HepG2 (cell line): ENCODE data around the gene VAC14. TPM values are rescaled to one million over a fixed set of nuclear protein-coding genes. Genes with fewer than 3 reads are reported as not detected.

Source experiments
- ADNP ChIP-seq: sonication (generic); formaldehyde crosslinking; IDR thresholded peaks from 2 replicates; pipeline ENCODE4 v1.4.0; 2020; ENCODE audit warnings: missing genetic modification reagents
- ELF3 ChIP-seq: IDR thresholded peaks from 2 replicates; pipeline ENCODE4 v1.6.1; 2016; ENCODE audit warnings: missing genetic modification reagents, missing compliant biosample characterization
- EP300 ChIP-seq, 3 experiments: sonication (generic) in 1 of 3; formaldehyde crosslinking in 1 of 3; IDR thresholded peaks; 2 replicates each; pipeline versions ENCODE4 v1.5.1 to v1.6.1; 2011 to 2020; ENCODE audit warnings: low read depth in 2 of 3, low read length in 2 of 3, borderline replicate concordance in 1 of 3, improper control_type of control experiment in 1 of 3, mild to moderate bottlenecking in 1 of 3, missing genetic modification reagents in 1 of 3, moderate library complexity in 1 of 3
- KLF15 ChIP-seq: sonication (generic); formaldehyde crosslinking; IDR thresholded peaks from 2 replicates; pipeline ENCODE4 v1.8.1; 2023; ENCODE audit warnings: borderline replicate concordance, mild to moderate bottlenecking, inconsistent platforms, missing genetic modification reagents, mixed read lengths
- NR3C1 ChIP-seq: sonication (generic); formaldehyde crosslinking; IDR thresholded peaks from 2 replicates; pipeline ENCODE4 v1.4.0; 2020; ENCODE audit warnings: missing genetic modification reagents
- PITX1 ChIP-seq: sonication (generic); formaldehyde crosslinking; IDR thresholded peaks from 2 replicates; pipeline ENCODE4 v1.5.1; 2020; ENCODE audit warnings: mild to moderate bottlenecking, missing genetic modification reagents
- PTBP1 ChIP-seq: fragments of 200-400 bp; formaldehyde crosslinking; IDR thresholded peaks from 2 replicates; pipeline ENCODE4 v1.6.1; 2018; ENCODE audit warnings: low read length, low read depth; ENCODE audit not compliant: poor library complexity, severe bottlenecking
- SKI ChIP-seq: fragments of 450-650 bp; IDR thresholded peaks from one replicate; pipeline ENCODE4 v1.6.1; 2018; ENCODE audit warnings: mild to moderate bottlenecking; ENCODE audit not compliant: partially characterized antibody
- TMF1 ChIP-seq: sonication (generic); formaldehyde crosslinking; IDR thresholded peaks from 2 replicates; pipeline ENCODE4 v1.8.1; 2022; ENCODE audit warnings: low read depth, missing genetic modification reagents
- WIZ ChIP-seq: sonication (generic); formaldehyde crosslinking; IDR thresholded peaks from 2 replicates; pipeline ENCODE4 v1.5.1; 2020; ENCODE audit warnings: mild to moderate bottlenecking, missing genetic modification reagents
- ZBTB21 ChIP-seq: sonication (generic); formaldehyde crosslinking; IDR thresholded peaks from 2 replicates; pipeline ENCODE4 v1.4.0; 2020; ENCODE audit warnings: missing genetic modification reagents
- ZNF329 ChIP-seq: sonication (generic); formaldehyde crosslinking; IDR thresholded peaks from 2 replicates; pipeline ENCODE4 v1.9.0; 2021; ENCODE audit warnings: low read depth, mild to moderate bottlenecking, missing genetic modification reagents
- ZNF746 ChIP-seq: sonication (generic); formaldehyde crosslinking; IDR thresholded peaks from 2 replicates; pipeline ENCODE4 v1.8.0; 2022; ENCODE audit warnings: mild to moderate bottlenecking, missing genetic modification reagents
- ZNF773 ChIP-seq: sonication (generic); formaldehyde crosslinking; IDR thresholded peaks from 2 replicates; pipeline ENCODE4 v1.4.0; 2020; ENCODE audit warnings: missing genetic modification reagents, borderline replicate concordance
- ZNF878 ChIP-seq: sonication (generic); formaldehyde crosslinking; IDR thresholded peaks from 2 replicates; pipeline ENCODE4 v1.8.1; 2023; ENCODE audit warnings: mild to moderate bottlenecking, missing genetic modification reagents, moderate library complexity
- polyA plus RNA-seq, 8 experiments: library from polyadenylated mRNA; depleted of rRNA in 3 of 8; stranded (reverse) in 7 of 8; unstranded in 1 of 8; fragments of >200 nt; fragmentation: Illumina TruSeq in 4 of 8; extraction: Trizol in 4 of 8; gene quantifications; 2 replicates each; pipeline versions ENCODE4 v1.2.1 to v1.2.3, GENCODE V29; 2011 to 2016; ENCODE audit warnings: low read depth in 4 of 8, missing spikeins in 1 of 8, mixed read lengths in 1 of 8; ENCODE audit not compliant: insufficient read depth in 1 of 8
- total RNA-seq, 5 experiments: library from RNA; depleted of rRNA; stranded (reverse); fragments of >200 nt; fragmentation: Illumina TruSeq; extraction: Trizol; gene quantifications; 2 replicates each; pipeline ENCODE4 v1.2.3, GENCODE V29; 2016; ENCODE audit warnings: low read depth in 1 of 5
- TF ChIP-seq, protein P1 (sequence below): sonication (generic); formaldehyde crosslinking; IDR thresholded peaks from one replicate; pipeline ENCODE4 v1.5.1; 2020; ENCODE audit warnings: mild to moderate bottlenecking, missing genetic modification reagents; ENCODE audit errors: not compliant biosample characterization
- TF ChIP-seq, protein P2 (sequence below): sonication (generic); formaldehyde crosslinking; IDR thresholded peaks from 2 replicates; pipeline ENCODE4 v1.5.0; 2020; ENCODE audit warnings: mild to moderate bottlenecking, missing genetic modification reagents, moderate library complexity
- TF ChIP-seq, protein P3 (sequence below): sonication (generic); formaldehyde crosslinking; IDR thresholded peaks from 2 replicates; pipeline ENCODE4 v1.4.0; 2020; ENCODE audit warnings: mild to moderate bottlenecking, missing genetic modification reagents
- TF ChIP-seq, protein P4 (sequence below): sonication (generic); formaldehyde crosslinking; IDR thresholded peaks from 2 replicates; pipeline ENCODE4 v1.8.1; 2023; ENCODE audit warnings: missing genetic modification reagents, inconsistent platforms, borderline replicate concordance

The VAC14 gene
- total and polyA plus RNA-seq, 2 of the 13 experiments (the other 11 are each of a cell fraction or from before 2014, with no cell fraction given), result 23.5 to 24.6 TPM

DNA sequence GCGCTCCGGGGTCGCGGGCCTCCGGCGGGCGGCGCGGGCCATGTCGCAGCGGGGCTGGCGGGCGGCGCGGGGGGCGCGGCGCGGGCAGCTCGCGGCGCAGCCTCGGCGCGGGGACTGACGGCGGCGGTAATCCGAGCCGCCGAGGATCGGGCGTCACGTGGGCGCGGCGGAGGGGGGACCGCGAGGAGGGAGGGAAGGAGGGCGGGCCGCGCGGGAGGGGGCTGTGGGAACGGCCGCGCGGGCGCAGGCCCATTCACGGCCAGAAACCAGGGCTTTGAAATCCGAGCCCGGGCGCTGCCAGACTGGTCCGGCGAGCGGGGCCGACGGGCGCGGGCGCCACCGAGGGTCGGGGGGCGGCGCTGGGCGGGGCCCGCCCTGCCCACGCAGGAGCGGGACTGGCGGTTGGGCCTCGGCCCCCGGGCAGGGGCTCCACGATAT, 115.0 kb downstream of the VAC14 start, which contains the start of gene MTSS2 (continued):
- TF ChIP-seq, protein P1, sequence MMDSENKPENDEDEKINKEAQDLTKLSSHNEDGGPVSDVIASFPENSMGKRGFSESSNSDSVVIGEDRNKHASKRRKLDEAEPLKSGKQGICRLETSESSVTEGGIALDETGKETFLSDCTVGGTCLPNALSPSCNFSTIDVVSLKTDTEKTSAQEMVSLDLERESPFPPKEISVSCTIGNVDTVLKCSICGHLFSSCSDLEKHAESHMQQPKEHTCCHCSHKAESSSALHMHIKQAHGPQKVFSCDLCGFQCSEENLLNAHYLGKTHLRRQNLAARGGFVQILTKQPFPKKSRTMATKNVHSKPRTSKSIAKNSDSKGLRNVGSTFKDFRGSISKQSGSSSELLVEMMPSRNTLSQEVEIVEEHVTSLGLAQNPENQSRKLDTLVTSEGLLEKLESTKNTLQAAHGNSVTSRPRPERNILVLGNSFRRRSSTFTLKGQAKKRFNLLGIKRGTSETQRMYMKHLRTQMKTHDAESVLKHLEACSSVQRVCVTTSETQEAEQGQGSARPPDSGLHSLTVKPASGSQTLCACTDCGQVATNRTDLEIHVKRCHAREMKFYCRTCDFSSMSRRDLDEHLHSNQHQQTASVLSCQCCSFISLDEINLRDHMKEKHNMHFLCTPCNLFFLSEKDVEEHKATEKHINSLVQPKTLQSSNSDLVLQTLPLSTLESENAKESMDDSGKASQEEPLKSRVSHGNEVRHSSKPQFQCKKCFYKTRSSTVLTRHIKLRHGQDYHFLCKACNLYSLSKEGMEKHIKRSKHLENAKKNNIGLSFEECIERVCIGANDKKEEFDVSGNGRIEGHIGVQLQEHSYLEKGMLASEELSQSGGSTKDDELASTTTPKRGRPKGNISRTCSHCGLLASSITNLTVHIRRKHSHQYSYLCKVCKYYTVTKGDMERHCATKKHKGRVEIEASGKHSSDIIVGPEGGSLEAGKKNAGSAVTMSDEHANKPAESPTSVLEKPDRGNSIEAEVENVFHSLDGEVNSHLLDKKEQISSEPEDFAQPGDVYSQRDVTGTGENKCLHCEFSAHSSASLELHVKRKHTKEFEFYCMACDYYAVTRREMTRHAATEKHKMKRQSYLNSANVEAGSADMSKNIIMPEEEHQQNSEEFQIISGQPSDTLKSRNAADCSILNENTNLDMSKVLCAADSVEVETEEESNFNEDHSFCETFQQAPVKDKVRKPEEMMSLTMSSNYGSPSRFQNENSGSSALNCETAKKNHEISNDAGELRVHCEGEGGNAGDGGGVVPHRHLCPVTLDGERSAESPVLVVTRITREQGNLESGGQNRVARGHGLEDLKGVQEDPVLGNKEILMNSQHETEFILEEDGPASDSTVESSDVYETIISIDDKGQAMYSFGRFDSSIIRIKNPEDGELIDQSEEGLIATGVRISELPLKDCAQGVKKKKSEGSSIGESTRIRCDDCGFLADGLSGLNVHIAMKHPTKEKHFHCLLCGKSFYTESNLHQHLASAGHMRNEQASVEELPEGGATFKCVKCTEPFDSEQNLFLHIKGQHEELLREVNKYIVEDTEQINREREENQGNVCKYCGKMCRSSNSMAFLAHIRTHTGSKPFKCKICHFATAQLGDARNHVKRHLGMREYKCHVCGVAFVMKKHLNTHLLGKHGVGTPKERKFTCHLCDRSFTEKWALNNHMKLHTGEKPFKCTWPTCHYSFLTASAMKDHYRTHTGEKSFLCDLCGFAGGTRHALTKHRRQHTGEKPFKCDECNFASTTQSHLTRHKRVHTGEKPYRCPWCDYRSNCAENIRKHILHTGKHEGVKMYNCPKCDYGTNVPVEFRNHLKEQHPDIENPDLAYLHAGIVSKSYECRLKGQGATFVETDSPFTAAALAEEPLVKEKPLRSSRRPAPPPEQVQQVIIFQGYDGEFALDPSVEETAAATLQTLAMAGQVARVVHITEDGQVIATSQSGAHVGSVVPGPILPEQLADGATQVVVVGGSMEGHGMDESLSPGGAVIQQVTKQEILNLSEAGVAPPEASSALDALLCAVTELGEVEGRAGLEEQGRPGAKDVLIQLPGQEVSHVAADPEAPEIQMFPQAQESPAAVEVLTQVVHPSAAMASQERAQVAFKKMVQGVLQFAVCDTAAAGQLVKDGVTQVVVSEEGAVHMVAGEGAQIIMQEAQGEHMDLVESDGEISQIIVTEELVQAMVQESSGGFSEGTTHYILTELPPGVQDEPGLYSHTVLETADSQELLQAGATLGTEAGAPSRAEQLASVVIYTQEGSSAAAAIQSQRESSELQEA (CRISPR knock-in tag), result no peak
- TF ChIP-seq, protein P2, sequence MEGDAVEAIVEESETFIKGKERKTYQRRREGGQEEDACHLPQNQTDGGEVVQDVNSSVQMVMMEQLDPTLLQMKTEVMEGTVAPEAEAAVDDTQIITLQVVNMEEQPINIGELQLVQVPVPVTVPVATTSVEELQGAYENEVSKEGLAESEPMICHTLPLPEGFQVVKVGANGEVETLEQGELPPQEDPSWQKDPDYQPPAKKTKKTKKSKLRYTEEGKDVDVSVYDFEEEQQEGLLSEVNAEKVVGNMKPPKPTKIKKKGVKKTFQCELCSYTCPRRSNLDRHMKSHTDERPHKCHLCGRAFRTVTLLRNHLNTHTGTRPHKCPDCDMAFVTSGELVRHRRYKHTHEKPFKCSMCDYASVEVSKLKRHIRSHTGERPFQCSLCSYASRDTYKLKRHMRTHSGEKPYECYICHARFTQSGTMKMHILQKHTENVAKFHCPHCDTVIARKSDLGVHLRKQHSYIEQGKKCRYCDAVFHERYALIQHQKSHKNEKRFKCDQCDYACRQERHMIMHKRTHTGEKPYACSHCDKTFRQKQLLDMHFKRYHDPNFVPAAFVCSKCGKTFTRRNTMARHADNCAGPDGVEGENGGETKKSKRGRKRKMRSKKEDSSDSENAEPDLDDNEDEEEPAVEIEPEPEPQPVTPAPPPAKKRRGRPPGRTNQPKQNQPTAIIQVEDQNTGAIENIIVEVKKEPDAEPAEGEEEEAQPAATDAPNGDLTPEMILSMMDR (CRISPR knock-in tag), result no peak
- TF ChIP-seq ADNP (CRISPR knock-in tag) (no peak), TMF1 (CRISPR knock-in tag) (no peak), EP300 (IDR thresholded peaks at IDR 0.05; ENCODE audit: low read depth in 2 of 2, low read length in 2 of 2) (peak in 1 of 2 experiments; percentile 54; a peak in 2 of 4 replicates), EP300 (CRISPR knock-in tag; IDR thresholded peaks at IDR 0.05; ENCODE audit: borderline replicate concordance) (no peak), ZNF329 (CRISPR knock-in tag) (peak; percentile 24; the same call in 1 of the 2 replicates), KLF15 (CRISPR knock-in tag) (0 out of 2 replicates have a peak, but pooled peaks have one; percentile 34), ZNF878 (CRISPR knock-in tag) (no peak), ZBTB21 (no peak), WIZ (CRISPR knock-in tag) (no peak), PITX1 (CRISPR knock-in tag) (0 out of 2 replicates have a peak, but pooled peaks have one; percentile 5), ZNF746 (CRISPR knock-in tag) (peak; percentile 100), SKI (peak; percentile 56), ELF3 (CRISPR knock-in tag) (no peak), PTBP1 (no peak), ZNF773 (CRISPR knock-in tag) (no peak), NR3C1 (CRISPR knock-in tag) (no peak)
- TF ChIP-seq, protein P3, sequence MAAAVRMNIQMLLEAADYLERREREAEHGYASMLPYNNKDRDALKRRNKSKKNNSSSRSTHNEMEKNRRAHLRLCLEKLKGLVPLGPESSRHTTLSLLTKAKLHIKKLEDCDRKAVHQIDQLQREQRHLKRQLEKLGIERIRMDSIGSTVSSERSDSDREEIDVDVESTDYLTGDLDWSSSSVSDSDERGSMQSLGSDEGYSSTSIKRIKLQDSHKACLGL (CRISPR knock-in tag), result no peak
- TF ChIP-seq, protein P4, sequence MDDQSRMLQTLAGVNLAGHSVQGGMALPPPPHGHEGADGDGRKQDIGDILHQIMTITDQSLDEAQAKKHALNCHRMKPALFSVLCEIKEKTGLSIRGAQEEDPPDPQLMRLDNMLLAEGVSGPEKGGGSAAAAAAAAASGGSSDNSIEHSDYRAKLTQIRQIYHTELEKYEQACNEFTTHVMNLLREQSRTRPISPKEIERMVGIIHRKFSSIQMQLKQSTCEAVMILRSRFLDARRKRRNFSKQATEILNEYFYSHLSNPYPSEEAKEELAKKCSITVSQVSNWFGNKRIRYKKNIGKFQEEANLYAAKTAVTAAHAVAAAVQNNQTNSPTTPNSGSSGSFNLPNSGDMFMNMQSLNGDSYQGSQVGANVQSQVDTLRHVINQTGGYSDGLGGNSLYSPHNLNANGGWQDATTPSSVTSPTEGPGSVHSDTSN, result no peak
